Panc1 (cell line): ENCODE data around the gene CLDN4.

ENCODE experiments used
- CTCF ChIP-seq: fragments of 450-650 bp; IDR thresholded peaks from 2 replicates; pipeline ENCODE4 v1.5.1; 2017; ENCODE audit warnings: mild to moderate bottlenecking
- POLR2AphosphoS5 ChIP-seq: IDR thresholded peaks from 2 replicates; pipeline ENCODE4 v1.6.1; 2012; ENCODE audit warnings: mild to moderate bottlenecking, low read depth, low read length, moderate library complexity
- SIN3A ChIP-seq: IDR thresholded peaks from 2 replicates; pipeline ENCODE4 v1.6.1; 2012; ENCODE audit warnings: low read depth, mild to moderate bottlenecking, low read length, moderate library complexity, borderline replicate concordance; ENCODE audit not compliant: insufficient read depth
- TCF7L2 ChIP-seq: IDR thresholded peaks from 2 replicates; pipeline ENCODE4 v1.6.1; 2011; ENCODE audit warnings: mild to moderate bottlenecking, low read depth, low read length, inconsistent platforms

- TF ChIP-seq CTCF (no peak), POLR2AphosphoS5 (no peak), TCF7L2 (no peak), SIN3A (no peak)
These were observed 21.3 kb upstream of the CLDN4 start for GRCh38 chr7:73809467-73809951.
